ENCODE results near the gene TDP2. TPM values are rescaled to one million over a fixed set of nuclear protein-coding genes. Genes with fewer than 3 reads are reported as not detected.
"Not testable (repeated sequence)": the region's sequence is repeated elsewhere in the genome, so short reads cannot be mapped to it uniquely, and the experiment has no call there.

The TDP2 gene
- total RNA-seq, 1 experiment from 2014 or later, result 30.2 TPM

DNA sequence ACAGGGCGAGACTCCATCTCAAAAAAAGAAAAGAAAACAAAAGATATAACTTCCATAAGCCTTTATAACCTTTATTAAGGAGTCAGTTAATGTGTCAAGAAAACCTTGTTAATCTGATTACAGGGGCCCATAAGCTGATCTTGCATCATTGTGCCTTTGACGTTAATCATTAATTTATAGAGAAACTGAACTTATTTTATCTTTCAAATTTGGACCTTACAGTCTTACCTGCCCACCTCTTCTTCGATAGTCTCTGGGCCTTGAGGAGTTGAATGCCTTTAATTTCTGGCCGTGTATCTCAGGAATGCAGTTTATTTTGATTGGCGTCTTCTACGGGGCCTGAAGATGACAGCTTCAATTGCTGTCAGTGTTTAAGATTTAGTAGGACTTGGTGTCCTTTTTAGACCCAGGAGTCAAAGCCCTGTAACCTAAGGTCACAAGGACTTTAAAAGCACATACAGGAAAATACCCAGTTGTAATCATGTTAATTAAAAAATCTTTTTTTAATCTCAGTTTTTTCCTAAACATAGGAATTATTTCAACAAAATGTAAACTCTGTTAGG, 6.0 kb upstream of the TDP2 start (continued):
- TF ChIP-seq, protein P1, sequence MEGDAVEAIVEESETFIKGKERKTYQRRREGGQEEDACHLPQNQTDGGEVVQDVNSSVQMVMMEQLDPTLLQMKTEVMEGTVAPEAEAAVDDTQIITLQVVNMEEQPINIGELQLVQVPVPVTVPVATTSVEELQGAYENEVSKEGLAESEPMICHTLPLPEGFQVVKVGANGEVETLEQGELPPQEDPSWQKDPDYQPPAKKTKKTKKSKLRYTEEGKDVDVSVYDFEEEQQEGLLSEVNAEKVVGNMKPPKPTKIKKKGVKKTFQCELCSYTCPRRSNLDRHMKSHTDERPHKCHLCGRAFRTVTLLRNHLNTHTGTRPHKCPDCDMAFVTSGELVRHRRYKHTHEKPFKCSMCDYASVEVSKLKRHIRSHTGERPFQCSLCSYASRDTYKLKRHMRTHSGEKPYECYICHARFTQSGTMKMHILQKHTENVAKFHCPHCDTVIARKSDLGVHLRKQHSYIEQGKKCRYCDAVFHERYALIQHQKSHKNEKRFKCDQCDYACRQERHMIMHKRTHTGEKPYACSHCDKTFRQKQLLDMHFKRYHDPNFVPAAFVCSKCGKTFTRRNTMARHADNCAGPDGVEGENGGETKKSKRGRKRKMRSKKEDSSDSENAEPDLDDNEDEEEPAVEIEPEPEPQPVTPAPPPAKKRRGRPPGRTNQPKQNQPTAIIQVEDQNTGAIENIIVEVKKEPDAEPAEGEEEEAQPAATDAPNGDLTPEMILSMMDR (IDR thresholded peaks at IDR 0.05 in 2 of 3, conservative IDR thresholded peaks at IDR 0.05 in 1 of 3; ENCODE audit: borderline replicate concordance in 1 of 3, insufficient read depth in 1 of 3, low read depth in 2 of 3, low read length in 2 of 3), result no peak

- ATAC-seq; RAD21 ChIA-PET (ENCODE audit: low non-redundant PET in 1 of 2, low total read pairs in 2 of 2, uncharacterized antibody in 2 of 2, unreplicated experiment in 2 of 2); intact Hi-C loops (cut with micrococcal nuclease); BruUV-seq (replicated peaks); H3K4me2 ChIP-seq (ENCODE audit: low read length); H3K9ac ChIP-seq (ENCODE audit: low read length); H4K20me1 ChIP-seq (ENCODE audit: insufficient read depth); POLR2A ChIA-PET; H3K9me2 ChIP-seq (ENCODE audit: insufficient read depth); H2AFZ ChIP-seq (ENCODE audit: low read depth, low read length, poor library complexity, severe bottlenecking); DNase-seq (ENCODE audit: low read depth, low spot score); H3K27me3 ChIP-seq (ENCODE audit: insufficient read depth, low read length); H3K4me3 ChIP-seq (replicated peaks in 1 of 2; ENCODE audit: low read depth in 1 of 2, low read length in 2 of 2); CTCF ChIA-PET; H3K27ac ChIP-seq (ENCODE audit: low read depth, low read length); H3K4me1 ChIP-seq (ENCODE audit: control insufficient read depth in 1 of 2, insufficient read depth in 2 of 2, low read length in 2 of 2); H3K36me3 ChIP-seq (ENCODE audit: control insufficient read depth in 1 of 2, insufficient read depth in 2 of 2, low read length in 2 of 2): not testable (repeated sequence)
- H3K79me2 ChIP-seq (ENCODE audit: insufficient read depth, low read length), result peaks cover 13% of the 10 kb centered on the region
- peaks cover 9 to 10% of the 10 kb centered on the region in 2 experiments; a peak in 2 of 4 replicates for H3K9me3 ChIP-seq (ENCODE audit: control insufficient read depth in 1 of 2, insufficient read depth in 1 of 2, low read depth in 1 of 2, low read length in 2 of 2)
Observed at GRCh38 chr6:24671077-24671476, 4.4 kb upstream of the TDP2 start.

GRCh38 chr6:24670492-24670891, 3.8 kb upstream of the TDP2 start:
- H3K4me1 ChIP-seq (ENCODE audit: control insufficient read depth in 1 of 2, insufficient read depth in 2 of 2, low read length in 2 of 2), result peaks cover 1 to 12% of the 10 kb centered on the region in 2 experiments; a peak in 3 of 4 replicates
- H3K36me3 ChIP-seq (ENCODE audit: control insufficient read depth in 1 of 2, insufficient read depth in 2 of 2, low read length in 2 of 2); H3K9me2 ChIP-seq (ENCODE audit: insufficient read depth); H3K27ac ChIP-seq (ENCODE audit: low read depth, low read length); H3K4me3 ChIP-seq (replicated peaks in 1 of 2; ENCODE audit: low read depth in 1 of 2, low read length in 2 of 2); H4K20me1 ChIP-seq (ENCODE audit: insufficient read depth); H3K27me3 ChIP-seq (ENCODE audit: insufficient read depth, low read length); H3K4me2 ChIP-seq (ENCODE audit: low read length); H3K9ac ChIP-seq (ENCODE audit: low read length); intact Hi-C loops (cut with micrococcal nuclease); DNase-seq (ENCODE audit: low read depth, low spot score); BruUV-seq (replicated peaks); H2AFZ ChIP-seq (ENCODE audit: low read depth, low read length, poor library complexity, severe bottlenecking); RAD21 ChIA-PET (ENCODE audit: low non-redundant PET in 1 of 2, low total read pairs in 2 of 2, uncharacterized antibody in 2 of 2, unreplicated experiment in 2 of 2); CTCF ChIA-PET; ATAC-seq; POLR2A ChIA-PET: not testable (repeated sequence)
- H3K79me2 ChIP-seq (ENCODE audit: insufficient read depth, low read length), result peaks cover 19% of the 10 kb centered on the region
- H3K9me3 ChIP-seq (ENCODE audit: control insufficient read depth in 1 of 2, insufficient read depth in 1 of 2, low read depth in 1 of 2, low read length in 2 of 2), result peaks cover 9 to 10% of the 10 kb centered on the region in 2 experiments; a peak in 2 of 4 replicates

All from HCT116 (cell line).